ENCODE data around the gene CST9.
"Not testable (repeated sequence)": the region's sequence is repeated elsewhere in the genome, so short reads cannot be mapped to it uniquely, and the experiment has no call there.

Gene CST9

GRCh38 chr20:23641936-23642751, 36.4 kb upstream of the CST9 start:
- Histone ChIP-seq H3K9ac (ENCODE audit: low read depth, low read length) (no peak overlapping the region), H3K9me3 (ENCODE audit: control insufficient read depth, insufficient read depth, low read length) (no peaks in the 10 kb centered on the region), H3K36me3 (ENCODE audit: insufficient read depth, low read length) (no peaks in the 10 kb centered on the region), H3K4me1 (ENCODE audit: insufficient read depth, low read length) (peaks cover 9% of the 10 kb centered on the region; the same call in 1 of the 2 replicates)

GRCh38 chr20:23640671-23641667, 35.3 kb upstream of the CST9 start:
- Histone ChIP-seq H3K9ac (ENCODE audit: low read depth, low read length) (no peak overlapping the region), H3K36me3 (ENCODE audit: insufficient read depth, low read length) (no peaks in the 10 kb centered on the region), H3K9me3 (ENCODE audit: control insufficient read depth, insufficient read depth, low read length) (no peaks in the 10 kb centered on the region), H3K4me1 (ENCODE audit: insufficient read depth, low read length) (peaks cover 17% of the 10 kb centered on the region)

GRCh38 chr20:23640018-23640601, 34.4 kb upstream of the CST9 start:
- no peaks in the 10 kb centered on the region for H3K9me3 ChIP-seq (ENCODE audit: control insufficient read depth, insufficient read depth, low read length)
- peaks cover 17% of the 10 kb centered on the region for H3K4me1 ChIP-seq (ENCODE audit: insufficient read depth, low read length)
- no peak overlapping the region for H3K9ac ChIP-seq (ENCODE audit: low read depth, low read length)
- no peaks in the 10 kb centered on the region for H3K36me3 ChIP-seq (ENCODE audit: insufficient read depth, low read length)

- H3K9me3 ChIP-seq (ENCODE audit: control insufficient read depth, insufficient read depth, low read length): no peaks in the 10 kb centered on the region
- no peak overlapping the region for H3K9ac ChIP-seq (ENCODE audit: low read depth, low read length)
- no peaks in the 10 kb centered on the region; the same call in 1 of the 2 replicates for H3K36me3 ChIP-seq (ENCODE audit: insufficient read depth, low read length)
- H3K4me1 ChIP-seq (ENCODE audit: insufficient read depth, low read length): peaks cover 17% of the 10 kb centered on the region
These were observed 33.8 kb upstream of the CST9 start for GRCh38 chr20:23639490-23639958.

GRCh38 chr20:23638309-23638708, 32.6 kb upstream of the CST9 start:
- Histone ChIP-seq H3K9ac (ENCODE audit: low read depth, low read length) (no peak overlapping the region), H3K4me1 (ENCODE audit: insufficient read depth, low read length) (peaks cover 17% of the 10 kb centered on the region), H3K9me3 (ENCODE audit: control insufficient read depth, insufficient read depth, low read length) (no peaks in the 10 kb centered on the region), H3K36me3 (ENCODE audit: insufficient read depth, low read length) (no peaks in the 10 kb centered on the region; the same call in 1 of the 2 replicates)

- H3K36me3 ChIP-seq (ENCODE audit: insufficient read depth, low read length): no peaks in the 10 kb centered on the region; the same call in 1 of the 2 replicates
- H3K9ac ChIP-seq (ENCODE audit: low read depth, low read length): peak within 1 kb of the TSS; percentile 81
- peaks cover 16% of the 10 kb centered on the region for H3K4me1 ChIP-seq (ENCODE audit: insufficient read depth, low read length)
- H3K9me3 ChIP-seq (ENCODE audit: control insufficient read depth, insufficient read depth, low read length): no peaks in the 10 kb centered on the region
These were observed 31.8 kb upstream of the CST9 start, which contains the start of gene CST3 for GRCh38 chr20:23637282-23638221. Gene CST3, minus strand, starts transcription at chr20:23637955. Its CDS starts 93 bp downstream, at chr20:23637862.

GRCh38 chr20:23636908-23637281, 31.2 kb upstream of the CST9 start:
- Histone ChIP-seq H3K36me3 (ENCODE audit: insufficient read depth, low read length) (no peaks in the 10 kb centered on the region; the same call in 1 of the 2 replicates), H3K9ac (ENCODE audit: low read depth, low read length) (peak overlapping the region; percentile 81; the same call in 1 of the 2 replicates), H3K9me3 (ENCODE audit: control insufficient read depth, insufficient read depth, low read length) (no peaks in the 10 kb centered on the region), H3K4me1 (ENCODE audit: insufficient read depth, low read length) (peaks cover 10% of the 10 kb centered on the region)

- peaks cover 8% of the 10 kb centered on the region for H3K4me1 ChIP-seq (ENCODE audit: insufficient read depth, low read length)
- H3K9ac ChIP-seq (ENCODE audit: low read depth, low read length): peak overlapping the region; percentile 81; the same call in 1 of the 2 replicates
- H3K9me3 ChIP-seq (ENCODE audit: control insufficient read depth, insufficient read depth, low read length): no peaks in the 10 kb centered on the region
- H3K36me3 ChIP-seq (ENCODE audit: insufficient read depth, low read length): no peaks in the 10 kb centered on the region; the same call in 1 of the 2 replicates
These were observed 30.6 kb upstream of the CST9 start for GRCh38 chr20:23636182-23636907.

GRCh38 chr20:23635768-23636090, 30.0 kb upstream of the CST9 start:
- not testable (repeated sequence) for H3K9ac ChIP-seq (ENCODE audit: low read depth, low read length); H3K9me3 ChIP-seq (ENCODE audit: control insufficient read depth, insufficient read depth, low read length); H3K4me1 ChIP-seq (ENCODE audit: insufficient read depth, low read length); H3K36me3 ChIP-seq (ENCODE audit: insufficient read depth, low read length)

- Histone ChIP-seq H3K36me3 (ENCODE audit: insufficient read depth, low read length) (no peaks in the 10 kb centered on the region; the same call in 1 of the 2 replicates), H3K4me1 (ENCODE audit: insufficient read depth, low read length) (peaks cover 8% of the 10 kb centered on the region), H3K9me3 (ENCODE audit: control insufficient read depth, insufficient read depth, low read length) (no peaks in the 10 kb centered on the region), H3K9ac (ENCODE audit: low read depth, low read length) (no peak overlapping the region)
These were observed 29.5 kb upstream of the CST9 start for GRCh38 chr20:23634985-23635767.

GRCh38 chr20:23634044-23634801, 28.5 kb upstream of the CST9 start:
- Histone ChIP-seq H3K36me3 (ENCODE audit: insufficient read depth, low read length) (no peaks in the 10 kb centered on the region; the same call in 1 of the 2 replicates), H3K9ac (ENCODE audit: low read depth, low read length) (no peak overlapping the region), H3K9me3 (ENCODE audit: control insufficient read depth, insufficient read depth, low read length) (no peaks in the 10 kb centered on the region), H3K4me1 (ENCODE audit: insufficient read depth, low read length) (peaks cover 16% of the 10 kb centered on the region)
